Mucosa of rectum (tissue), 2 donors: ENCODE data around the gene IDUA.

Experiments used
- H3K27ac ChIP-seq, 2 donors: one replicate each; pipeline ENCODE4 v1.7.0; 2013; ENCODE audit warnings: inconsistent platforms in 2 of 2, low read depth in 2 of 2, low read length in 2 of 2
- H3K27me3 ChIP-seq, 2 donors: one replicate each; pipeline ENCODE4 v1.7.0; 2013; ENCODE audit warnings: low read length in 2 of 2; ENCODE audit not compliant: control insufficient read depth in 2 of 2, insufficient read depth in 2 of 2
- H3K36me3 ChIP-seq, 2 donors: one replicate each; pipeline ENCODE4 v1.7.0; 2013; ENCODE audit warnings: low read length in 2 of 2; ENCODE audit not compliant: control insufficient read depth in 2 of 2, insufficient read depth in 2 of 2
- H3K4me1 ChIP-seq, 2 donors: one replicate each; pipeline ENCODE4 v1.7.0; 2013; ENCODE audit warnings: low read length in 2 of 2, mild to moderate bottlenecking in 1 of 2; ENCODE audit not compliant: control insufficient read depth in 2 of 2, insufficient read depth in 2 of 2
- H3K4me3 ChIP-seq, 2 donors: one replicate each; pipeline ENCODE4 v1.7.0; 2013; ENCODE audit warnings: low read length in 2 of 2
- H3K9ac ChIP-seq, 2 donors: one replicate each; pipeline ENCODE4 v1.7.0; 2013; ENCODE audit warnings: low read length in 2 of 2, low read depth in 1 of 2, mild to moderate bottlenecking in 1 of 2
- H3K9me3 ChIP-seq, 2 donors: one replicate each; pipeline ENCODE4 v1.7.0; 2013; ENCODE audit warnings: low read length in 2 of 2; ENCODE audit not compliant: control insufficient read depth in 2 of 2
- donor health status: healthy.
- donor health status: Normal muscosa, but diverticular disease.

IDUA gene

DNA sequence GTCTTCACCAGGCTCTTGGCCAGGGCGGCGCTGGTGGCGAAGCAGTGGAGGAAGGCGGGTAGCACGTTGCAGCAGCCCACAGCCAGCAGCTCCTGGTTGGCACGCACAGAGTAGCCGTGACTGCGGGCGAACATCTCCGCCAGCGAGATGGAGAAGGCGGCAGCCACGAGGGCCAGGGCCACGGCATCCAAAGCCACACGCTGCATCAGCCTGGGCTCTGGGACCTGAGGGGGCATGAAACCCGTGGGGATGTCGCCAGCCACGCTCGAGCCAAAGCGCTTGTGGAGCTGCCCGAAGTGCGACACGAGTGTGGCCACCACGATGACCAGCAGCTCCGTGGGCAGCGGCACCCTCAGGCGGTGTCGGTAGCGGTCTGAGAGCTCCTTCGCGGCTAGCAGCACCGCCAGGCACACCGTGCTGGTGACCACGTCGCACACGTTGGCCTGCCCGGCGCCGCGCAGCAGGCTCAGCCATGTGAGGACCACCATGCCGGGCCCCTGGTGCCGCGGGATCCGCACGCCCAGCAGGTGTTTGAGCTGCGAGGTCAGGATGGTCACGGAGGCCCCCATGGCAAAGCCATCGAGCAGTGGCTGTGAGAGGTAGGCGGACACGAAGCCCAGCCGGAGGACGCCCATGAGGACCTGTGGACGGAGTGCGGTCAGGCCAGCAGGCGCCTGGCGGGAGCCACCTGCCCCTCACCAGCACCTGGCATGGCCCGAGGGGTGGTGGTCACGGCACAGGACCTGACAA lies 3.1 kb downstream of the IDUA start:
- H3K9me3 ChIP-seq, result no peaks in the 10 kb centered on the region
- H3K9ac ChIP-seq, result no peak overlapping the region
- H3K4me1 ChIP-seq, result peaks cover 42 to 47% of the 10 kb centered on the region in 2 donors
- H3K27me3 ChIP-seq, result no peaks in the 10 kb centered on the region
- H3K27ac ChIP-seq, result no peak overlapping the region
- no peaks in the 10 kb centered on the region for H3K36me3 ChIP-seq
- H3K4me3 ChIP-seq, result no peak overlapping the region

DNA sequence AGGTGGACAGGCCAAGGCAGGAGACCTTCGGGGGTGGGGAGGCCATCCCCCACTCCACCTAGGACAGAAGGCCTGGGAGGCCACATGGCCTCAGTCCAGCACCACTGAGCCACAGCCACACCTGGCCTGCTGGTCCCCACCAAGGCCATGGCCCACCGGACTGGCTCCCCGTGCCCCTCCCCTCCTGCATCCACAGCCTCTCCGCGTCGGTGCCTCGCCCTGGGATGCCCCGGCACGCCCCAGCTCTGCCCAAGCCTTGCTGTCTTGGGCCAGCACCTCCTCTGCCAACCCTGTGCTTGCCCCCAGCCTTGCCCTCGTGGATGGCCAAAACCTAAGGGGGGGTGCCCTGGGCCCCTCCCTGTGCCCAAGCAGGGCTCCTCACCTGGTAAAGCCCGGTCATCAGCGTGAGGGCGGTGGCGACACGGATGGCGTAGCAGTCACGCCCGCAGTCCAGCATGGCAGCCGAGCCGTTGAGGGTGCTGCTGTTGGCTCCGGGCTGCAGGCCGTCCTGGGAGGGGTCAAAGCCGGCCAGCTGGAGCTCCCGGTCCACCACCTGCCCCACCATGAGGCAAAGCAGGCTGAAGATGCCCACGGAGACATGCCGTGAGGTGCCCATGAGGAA lies 4.0 kb downstream of the IDUA start:
- Histone ChIP-seq H3K9me3 (no peaks in the 10 kb centered on the region), H3K9ac (no peak overlapping the region), H3K27ac (no peak overlapping the region), H3K27me3 (no peaks in the 10 kb centered on the region), H3K36me3 (no peaks in the 10 kb centered on the region), H3K4me3 (no peak overlapping the region), H3K4me1 (peaks cover 34 to 38% of the 10 kb centered on the region in 2 donors)

DNA sequence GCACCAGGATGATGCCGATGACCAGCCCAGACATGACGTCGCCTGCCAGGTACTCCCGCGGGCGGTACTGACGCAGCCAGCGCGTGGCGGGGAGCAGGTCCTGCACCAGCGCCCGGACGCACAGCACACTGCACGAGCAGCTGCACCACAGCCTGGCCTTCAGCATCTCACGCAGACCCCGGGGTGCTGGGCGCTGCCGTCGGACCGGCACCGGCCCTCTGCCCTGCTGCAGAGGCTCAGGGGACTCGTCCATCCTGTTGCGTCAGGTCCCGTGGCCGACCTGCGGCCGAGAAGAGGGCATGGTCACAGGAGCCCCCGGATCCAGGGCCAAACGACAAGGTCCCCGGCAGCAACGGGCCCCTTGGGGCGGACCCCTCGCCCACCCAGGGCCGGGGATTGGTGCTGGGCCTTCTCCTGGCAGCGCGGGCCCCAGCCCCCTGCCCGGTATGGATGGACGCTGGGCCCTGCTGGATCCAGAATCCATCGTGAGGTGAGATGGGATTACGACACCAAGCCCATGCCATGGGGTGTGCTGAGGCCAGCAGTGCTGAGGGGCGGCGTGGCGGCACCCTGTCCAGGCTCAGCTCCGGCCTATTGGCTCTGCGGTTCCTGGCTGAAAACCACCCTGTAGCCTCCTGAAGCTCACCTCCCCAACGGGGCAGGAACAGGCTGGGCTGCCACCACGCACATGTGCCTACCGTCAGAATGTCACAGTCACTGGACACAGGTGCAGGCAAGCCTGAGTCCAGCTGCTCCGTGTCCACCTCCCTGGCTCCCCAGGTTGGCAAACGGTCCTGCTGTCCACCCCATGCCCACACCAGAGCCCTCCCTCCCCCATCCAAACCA lies 4.8 kb downstream of the IDUA start:
- Histone ChIP-seq H3K27ac (peak overlapping the region; percentile 92 to 97), H3K9ac (peak overlapping the region; percentile 52 to 63), H3K9me3 (no peaks in the 10 kb centered on the region), H3K4me3 (peak overlapping the region in 1 of 2 donors; percentile 52), H3K27me3 (peaks cover 0 to 4% of the 10 kb centered on the region in 2 donors), H3K36me3 (no peaks in the 10 kb centered on the region), H3K4me1 (peaks cover 27 to 30% of the 10 kb centered on the region in 2 donors)

DNA sequence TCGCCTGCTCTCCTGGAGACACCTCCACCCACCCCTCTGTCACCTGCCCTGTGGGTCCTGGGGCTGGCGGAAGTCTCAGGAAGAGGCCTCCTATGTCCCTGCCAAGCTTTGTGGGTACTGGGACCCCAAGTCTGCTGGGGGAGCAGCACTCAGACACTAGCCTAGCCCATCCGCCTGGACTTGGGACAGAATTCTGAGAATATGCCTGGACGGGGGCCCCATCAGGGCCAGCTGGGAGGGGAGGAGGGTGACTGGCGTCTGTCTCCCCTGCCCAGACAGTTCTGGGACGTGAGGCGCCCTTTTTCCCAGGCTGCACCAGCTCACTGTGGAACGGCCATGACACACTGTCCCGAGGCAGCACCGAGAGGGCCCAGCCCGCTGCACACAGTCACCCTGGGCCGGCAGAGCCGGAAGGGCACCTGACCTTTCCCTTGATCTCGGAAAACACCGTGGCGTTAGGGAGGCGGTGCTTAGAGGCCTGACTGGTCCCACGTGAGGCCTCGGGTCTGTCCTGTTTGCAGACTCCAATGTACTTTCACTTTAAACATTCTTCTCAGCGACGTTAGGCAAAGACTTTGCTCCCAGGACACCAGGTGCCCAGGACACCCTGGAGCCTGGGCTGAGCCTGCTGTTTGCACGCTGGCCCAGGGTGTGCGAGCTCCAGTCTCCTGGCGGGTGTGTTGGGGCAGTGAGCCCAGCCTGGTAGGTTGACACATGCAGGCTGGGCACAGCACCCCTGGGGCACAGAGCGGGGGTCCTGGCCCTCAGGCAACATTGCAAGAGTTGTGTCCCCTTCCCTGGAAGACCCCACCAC lies 5.7 kb downstream of the IDUA start:
- peak overlapping the region; percentile 48 to 52 for H3K4me3 ChIP-seq
- peak overlapping the region; percentile 92 to 97 for H3K27ac ChIP-seq
- peak overlapping the region; percentile 52 to 63 for H3K9ac ChIP-seq

DNA sequence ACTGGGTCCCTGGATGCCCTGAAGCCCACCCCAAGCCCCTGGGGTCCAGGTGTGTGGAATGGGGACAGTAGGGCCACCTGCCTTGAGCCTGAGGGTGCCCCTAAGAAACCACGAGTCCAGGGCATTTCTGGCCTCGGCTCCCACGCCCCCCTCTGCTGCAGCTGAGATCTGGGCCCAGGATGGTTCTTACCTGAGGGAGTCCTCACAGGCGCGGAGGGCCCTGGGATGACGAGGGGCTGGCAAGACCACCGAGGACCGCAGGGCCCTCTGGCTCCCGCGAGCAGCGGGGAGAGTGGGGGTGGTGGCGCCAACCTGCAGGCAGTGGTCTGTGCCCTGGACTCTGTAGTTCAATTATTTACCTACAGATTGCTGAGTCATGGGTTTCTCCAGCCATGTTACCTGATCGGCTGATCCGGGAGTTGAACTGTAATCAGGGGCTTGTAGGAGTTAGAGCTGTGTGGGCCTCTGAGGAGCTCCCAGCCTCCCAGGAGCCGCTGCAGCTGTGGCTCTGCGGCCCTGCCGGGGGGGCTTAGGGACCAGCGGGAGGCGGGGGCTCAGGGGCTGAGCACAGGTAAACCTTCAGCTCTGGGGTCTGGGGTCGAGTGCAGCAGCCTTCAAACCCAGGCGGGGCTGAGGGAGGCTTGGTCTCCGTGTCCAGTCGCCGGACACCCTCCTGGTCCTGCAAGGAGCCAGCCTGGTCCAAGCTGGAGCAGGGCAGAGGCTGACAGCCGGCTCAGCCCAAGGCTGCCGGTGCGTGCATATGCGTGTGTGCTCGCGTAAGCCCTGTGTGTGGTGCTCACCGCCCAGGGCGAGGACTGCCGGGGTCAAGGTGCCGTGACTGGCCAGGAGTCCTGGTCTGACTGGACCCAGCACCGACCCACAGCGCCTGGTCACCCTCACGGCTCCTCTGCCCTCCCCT lies 6.5 kb downstream of the IDUA start, which contains the start of gene SLC26A1:
SLC26A1 (minus strand) TSS at position 294 of the 919 bp plus-strand sequence. CDS start 1,701 bp downstream, outside the sequence.
- Histone ChIP-seq H3K9me3 (no peaks in the 10 kb centered on the region), H3K36me3 (no peaks in the 10 kb centered on the region), H3K4me1 (peaks cover 24 to 29% of the 10 kb centered on the region in 2 donors), H3K4me3 (peak within 1 kb of the TSS; percentile 48 to 52), H3K27me3 (peaks cover 10 to 14% of the 10 kb centered on the region in 2 donors), H3K9ac (peak within 1 kb of the TSS; percentile 52 to 63), H3K27ac (peak within 1 kb of the TSS; percentile 92 to 97)

More for the DNA sequence above, 5.7 kb downstream of the IDUA start:
- H3K36me3 ChIP-seq, result no peaks in the 10 kb centered on the region
- peaks cover 3 to 5% of the 10 kb centered on the region in 2 donors for H3K27me3 ChIP-seq
- H3K9me3 ChIP-seq, result no peaks in the 10 kb centered on the region
- peaks cover 24 to 28% of the 10 kb centered on the region in 2 donors for H3K4me1 ChIP-seq

DNA sequence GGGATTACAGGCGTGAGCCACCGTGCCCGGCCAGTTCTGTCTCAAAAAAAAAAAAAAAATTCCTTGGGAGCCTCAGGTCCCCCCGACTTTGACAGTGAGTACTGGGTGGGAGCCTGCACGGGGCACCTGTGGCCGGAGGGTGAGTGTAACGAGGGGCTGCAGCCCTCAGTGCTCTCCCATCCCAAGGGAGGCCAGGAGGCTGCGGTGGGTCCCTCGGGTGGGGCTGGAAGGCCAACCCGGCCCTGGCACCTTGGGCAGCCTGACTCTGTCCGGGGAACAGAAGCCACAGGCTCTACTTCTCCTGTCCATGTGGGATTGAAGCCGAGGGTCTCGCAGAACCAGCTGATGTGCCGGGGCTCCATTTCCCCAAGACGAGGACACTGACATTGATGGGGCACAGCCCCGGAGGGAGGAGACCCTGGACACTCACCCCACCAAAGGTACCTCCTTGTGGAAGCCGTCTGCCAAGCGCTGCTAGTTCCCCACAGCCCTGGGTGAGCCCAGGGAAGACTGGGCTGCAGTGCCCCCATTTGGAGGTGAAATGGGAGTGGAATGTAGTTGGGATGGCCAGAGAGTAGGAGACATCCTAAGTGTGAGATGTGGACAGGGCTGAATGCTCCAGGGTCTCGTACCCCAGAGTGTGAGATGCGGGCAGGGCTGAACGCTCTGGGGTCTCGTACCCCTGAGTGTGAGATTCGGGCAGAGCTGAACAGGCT lies 8.6 kb downstream of the IDUA start:
- H3K4me1 ChIP-seq, result peaks cover 24 to 30% of the 10 kb centered on the region in 2 donors
- no peaks in the 10 kb centered on the region for H3K36me3 ChIP-seq
- H3K27me3 ChIP-seq, result peaks cover 14 to 30% of the 10 kb centered on the region in 2 donors
- H3K9me3 ChIP-seq, result no peaks in the 10 kb centered on the region
- no peak overlapping the region for H3K4me3 ChIP-seq
- H3K27ac ChIP-seq, result no peak overlapping the region
- H3K9ac ChIP-seq, result no peak overlapping the region

DNA sequence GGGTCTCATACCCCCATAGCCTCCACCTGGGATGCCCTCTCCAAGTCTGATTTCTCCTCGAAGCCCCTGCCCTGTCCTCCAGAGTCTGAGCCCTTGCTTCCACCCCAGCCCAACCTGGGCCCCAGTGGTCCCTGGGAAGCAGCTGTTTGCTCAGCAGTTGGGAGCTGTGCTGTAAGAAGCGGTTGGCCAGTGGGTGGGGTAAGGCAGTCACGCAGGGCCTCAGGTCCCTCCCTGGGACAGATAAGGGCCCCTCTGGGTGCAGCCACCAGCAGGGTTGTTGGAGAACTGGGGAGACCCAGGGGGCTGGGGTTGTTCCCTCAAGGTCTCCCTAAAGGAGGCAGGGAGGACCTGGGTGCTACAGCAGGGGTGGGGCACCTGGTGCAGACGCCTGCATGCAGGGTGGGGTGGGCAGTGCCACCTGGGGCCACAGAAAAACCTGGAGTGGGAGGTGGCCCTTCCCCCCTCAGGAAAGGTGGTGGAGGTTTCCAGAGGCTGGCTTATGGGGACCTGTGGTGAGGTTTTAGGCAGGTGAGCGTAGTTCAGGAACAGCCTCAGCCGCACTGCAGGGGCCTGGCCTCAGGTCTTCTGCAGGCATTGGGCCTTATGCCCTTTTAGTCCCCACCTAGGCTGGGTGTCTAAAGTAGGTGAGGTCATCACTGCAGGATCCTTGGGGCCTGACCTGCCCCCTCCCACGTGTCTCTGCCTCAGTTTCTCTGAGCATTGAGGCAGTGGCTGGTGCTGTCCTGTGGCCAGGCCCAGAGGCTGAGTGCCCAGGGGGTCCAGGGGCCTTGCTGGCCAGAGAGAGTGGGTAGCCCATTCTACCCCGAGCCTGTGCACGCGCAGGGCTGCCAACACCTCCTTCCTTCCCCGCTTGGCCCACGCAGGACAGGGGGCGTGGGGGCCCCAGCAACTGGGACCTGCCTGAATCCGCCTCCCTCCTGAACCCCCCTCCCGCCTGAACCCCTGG lies 9.5 kb downstream of the IDUA start:
- Histone ChIP-seq H3K9ac (no peak overlapping the region), H3K27me3 (peaks cover 16 to 39% of the 10 kb centered on the region in 2 donors), H3K4me1 (peaks cover 24 to 30% of the 10 kb centered on the region in 2 donors)

DNA sequence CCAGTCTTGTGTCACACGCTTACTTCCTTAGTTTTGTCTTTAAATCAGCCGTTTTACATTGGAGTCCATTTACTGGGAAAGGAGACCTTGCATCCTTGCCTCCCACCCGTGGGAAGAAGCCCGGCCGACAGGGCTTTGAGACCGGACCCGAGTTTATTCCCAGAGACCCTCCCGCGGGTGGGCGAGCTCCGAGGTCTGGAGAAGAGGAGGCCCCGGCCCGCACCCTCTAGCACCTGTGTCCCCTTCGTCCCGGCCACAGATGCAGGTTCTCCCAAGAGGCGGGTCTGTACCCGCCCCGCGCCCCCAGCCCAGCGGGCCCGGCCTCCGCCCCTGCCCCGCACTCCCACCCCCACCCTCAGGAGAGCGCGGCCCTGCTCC lies 10.1 kb downstream of the IDUA start:
- H3K36me3 ChIP-seq, result no peaks in the 10 kb centered on the region
- H3K27ac ChIP-seq, result no peak overlapping the region
- no peak overlapping the region for H3K9ac ChIP-seq
- H3K4me1 ChIP-seq, result peaks cover 25 to 27% of the 10 kb centered on the region in 2 donors
- H3K4me3 ChIP-seq, result no peak overlapping the region
- H3K27me3 ChIP-seq, result peaks cover 22 to 46% of the 10 kb centered on the region in 2 donors
- no peaks in the 10 kb centered on the region for H3K9me3 ChIP-seq

More for the DNA sequence above, 9.5 kb downstream of the IDUA start:
- no peak overlapping the region for H3K27ac ChIP-seq
- H3K36me3 ChIP-seq, result no peaks in the 10 kb centered on the region
- H3K9me3 ChIP-seq, result no peaks in the 10 kb centered on the region
- H3K4me3 ChIP-seq, result no peak overlapping the region
